H1 (cell line): ENCODE measurements around the gene FCRLB. TPM values are rescaled to one million over a fixed set of nuclear protein-coding genes. Genes with fewer than 3 reads are reported as not detected.

Experiments used
- CTCF ChIA-PET: fragments of 300-600 bp; sonication (Branson Sonifier 250); formaldehyde crosslinking; loops from one replicate; lab custom pipeline; 2021; ENCODE audit not compliant: partially characterized antibody; lab: Charles Lee
- POLR2A ChIA-PET: fragments of 300-600 bp; sonication (Branson Sonifier 250); formaldehyde crosslinking; loops from one replicate; lab custom pipeline; 2021; ENCODE audit warnings: inconsistent platforms; ENCODE audit not compliant: partially characterized antibody; lab: Charles Lee
- DNase-seq, 2 experiments: peaks; one replicate each; pipeline versions ENCODE4 v3.0.0 to v3.0.0-alpha.2; 2010 to 2022; ENCODE audit warnings: low spot score in 2 of 2, low read depth in 1 of 2, mixed read lengths in 1 of 2
- FAIRE-seq: peaks from 2 replicates; lab custom pipeline; 2011; peaks lifted over from hg19 to GRCh38; lab: Jason Lieb, UNC
- H2AFZ ChIP-seq: 2 replicates; pipeline ENCODE4 v1.8.1; 2012; ENCODE audit warnings: low read length, inconsistent platforms
- H2AK5ac ChIP-seq: 2 replicates; pipeline ENCODE4 v1.6.1; 2013; ENCODE audit warnings: low read depth, low read length
- H2BK120ac ChIP-seq: replicated peaks from 2 replicates; pipeline ENCODE3; 2013; ENCODE audit warnings: low read depth, low read length, inconsistent platforms
- H2BK12ac ChIP-seq: 2 replicates; pipeline ENCODE4 v1.6.1; 2013; ENCODE audit warnings: low read depth, low read length
- H2BK15ac ChIP-seq: 2 replicates; pipeline ENCODE4 v1.6.1; 2013; ENCODE audit warnings: low read length
- H2BK20ac ChIP-seq: 2 replicates; pipeline ENCODE4 v1.6.1; 2013; ENCODE audit warnings: low read length
- H2BK5ac ChIP-seq: 2 replicates; pipeline ENCODE4 v1.6.1; 2013; ENCODE audit warnings: low read depth, low read length
- H3K14ac ChIP-seq: 2 replicates; pipeline ENCODE4 v1.6.1; 2013; ENCODE audit warnings: inconsistent platforms; ENCODE audit not compliant: insufficient read length
- H3K18ac ChIP-seq: 2 replicates; pipeline ENCODE4 v1.6.1; 2013; ENCODE audit warnings: low read length; ENCODE audit errors: extremely low read depth
- H3K23ac ChIP-seq: 2 replicates; pipeline ENCODE4 v1.6.1; 2013; ENCODE audit warnings: inconsistent platforms; ENCODE audit not compliant: insufficient read length
- H3K23me2 ChIP-seq: 2 replicates; pipeline ENCODE4 v1.6.1; 2013; ENCODE audit warnings: low read depth, low read length
- H3K27ac ChIP-seq: 2 replicates; pipeline ENCODE4 v1.6.1; 2011; ENCODE audit warnings: low read depth, low read length, inconsistent platforms
- H3K27me3 ChIP-seq, 4 experiments: replicated peaks in 1 of 4; 1 replicate in 1 of 4; 2 replicates in 3 of 4; pipeline versions ENCODE4 v1.6.1 to v1.8.1; 2011 to 2013; ENCODE audit warnings: low read length in 3 of 4, mild to moderate bottlenecking in 3 of 4, inconsistent platforms in 2 of 4, mixed read lengths in 2 of 4, moderate library complexity in 1 of 4; ENCODE audit not compliant: control insufficient read depth in 3 of 4, insufficient read depth in 3 of 4; ENCODE audit errors: extremely low read depth in 1 of 4
- H3K36me3 ChIP-seq, 4 experiments: 2 replicates each; pipeline versions ENCODE4 v1.6.1 to v1.8.1; 2011 to 2013; ENCODE audit warnings: mild to moderate bottlenecking in 4 of 4, low read length in 3 of 4, moderate library complexity in 2 of 4, control low read depth in 1 of 4, inconsistent platforms in 1 of 4; ENCODE audit not compliant: insufficient read depth in 4 of 4, control insufficient read depth in 2 of 4
- H3K4ac ChIP-seq: replicated peaks from 2 replicates; pipeline ENCODE3; 2013; ENCODE audit warnings: low read length, low read depth, mixed read lengths, inconsistent platforms; ENCODE audit not compliant: insufficient read length
- H3K4me1 ChIP-seq, 4 experiments: replicated peaks in 1 of 4; 1 replicate in 1 of 4; 2 replicates in 3 of 4; pipeline versions ENCODE4 v1.6.1 to v1.8.1; 2011 to 2013; ENCODE audit warnings: low read length in 3 of 4, inconsistent platforms in 2 of 4, mixed read lengths in 1 of 4; ENCODE audit not compliant: insufficient read depth in 4 of 4, control insufficient read depth in 3 of 4
- H3K4me2 ChIP-seq, 2 experiments: 2 replicates each; pipeline versions ENCODE4 v1.6.1 to v1.8.1; 2011 to 2013; ENCODE audit warnings: low read depth in 2 of 2, low read length in 2 of 2, control low read depth in 1 of 2, inconsistent platforms in 1 of 2, mild to moderate bottlenecking in 1 of 2; ENCODE audit not compliant: insufficient read depth in 1 of 2
- H3K4me3 ChIP-seq, 4 experiments: fragments of 200-600, 300-600 bp in 1 of 4; sonication (generic), shearing (Covaris generic), sonication (Bioruptor Twin) in 1 of 4; 2 replicates each; pipeline versions ENCODE4 v1.5.1 to v1.8.1; 2011 to 2016; ENCODE audit warnings: low read length in 4 of 4, low read depth in 3 of 4, control low read depth in 2 of 4, inconsistent platforms in 2 of 4, mild to moderate bottlenecking in 2 of 4, mixed read lengths in 1 of 4, moderate library complexity in 1 of 4; ENCODE audit not compliant: insufficient read depth in 2 of 4; ENCODE audit errors: extremely low read depth in 1 of 4
- H3K56ac ChIP-seq: replicated peaks from 2 replicates; pipeline ENCODE3; 2013; ENCODE audit warnings: low read depth, mild to moderate bottlenecking, mixed read lengths, low read length, inconsistent platforms; ENCODE audit not compliant: insufficient read length
- H3K79me1 ChIP-seq: 2 replicates; pipeline ENCODE4 v1.6.1; 2013; ENCODE audit warnings: low read depth, low read length, control low read depth
- H3K79me2 ChIP-seq, 2 experiments: 2 replicates each; pipeline versions ENCODE4 v1.6.1 to v1.8.1; 2012 to 2013; ENCODE audit warnings: low read length in 2 of 2, mild to moderate bottlenecking in 2 of 2, inconsistent platforms in 1 of 2; ENCODE audit not compliant: insufficient read depth in 2 of 2, control insufficient read depth in 1 of 2
- H3K9ac ChIP-seq, 4 experiments: replicated peaks in 1 of 4; 1 replicate in 1 of 4; 2 replicates in 3 of 4; pipeline versions ENCODE4 v1.6.1 to v1.8.1; 2011 to 2013; ENCODE audit warnings: low read depth in 3 of 4, low read length in 3 of 4, control low read depth in 2 of 4, mild to moderate bottlenecking in 2 of 4, moderate library complexity in 2 of 4, inconsistent platforms in 1 of 4; ENCODE audit errors: extremely low read depth in 1 of 4
- H3K9me3 ChIP-seq, 2 experiments: 2 replicates each; pipeline versions ENCODE4 v1.6.1 to v1.8.1; 2012 to 2013; ENCODE audit warnings: mild to moderate bottlenecking in 2 of 2, moderate library complexity in 2 of 2, control low read depth in 1 of 2, inconsistent platforms in 1 of 2, low read depth in 1 of 2, low read length in 1 of 2, mixed read lengths in 1 of 2; ENCODE audit not compliant: insufficient read depth in 2 of 2
- H4K20me1 ChIP-seq, 2 experiments: replicated peaks in 1 of 2; 2 replicates each; pipeline versions ENCODE3 to v1.8.1; 2011 to 2013; ENCODE audit warnings: inconsistent platforms in 2 of 2, low read length in 2 of 2, mild to moderate bottlenecking in 1 of 2; ENCODE audit not compliant: insufficient read depth in 2 of 2, control insufficient read depth in 1 of 2
- H4K5ac ChIP-seq: 2 replicates; pipeline ENCODE4 v1.6.1; 2013; ENCODE audit warnings: low read length, low read depth, mixed read lengths, inconsistent platforms; ENCODE audit not compliant: insufficient read length
- H4K8ac ChIP-seq: 2 replicates; pipeline ENCODE4 v1.8.0; 2013; ENCODE audit warnings: mild to moderate bottlenecking, moderate library complexity, low read length, inconsistent platforms; ENCODE audit not compliant: insufficient read depth; ENCODE audit errors: extremely low read depth
- H4K91ac ChIP-seq: replicated peaks from 2 replicates; pipeline ENCODE3; 2013; ENCODE audit warnings: low read length, mixed read lengths, inconsistent platforms; ENCODE audit not compliant: insufficient read length
- CBX8 ChIP-seq: fragments of 300-800, 300-1000 bp; sonication (generic); IDR thresholded peaks from 2 replicates; pipeline ENCODE4 v1.7.1; 2016; ENCODE audit warnings: low read depth, low read length, borderline replicate concordance
- CHD1 ChIP-seq: IDR thresholded peaks from 2 replicates; pipeline ENCODE4 v1.6.1; 2012; ENCODE audit warnings: low read depth, low read length, improper control_type of control experiment
- CREB1 ChIP-seq: IDR thresholded peaks from 2 replicates; pipeline ENCODE4 v1.6.1; 2012; ENCODE audit warnings: inconsistent platforms
- EGR1 ChIP-seq: IDR thresholded peaks from 2 replicates; pipeline ENCODE4 v1.6.1; 2011; ENCODE audit warnings: low read depth, low read length, borderline replicate concordance
- KDM5A ChIP-seq: fragments of 200-600 bp; IDR thresholded peaks from 2 replicates; pipeline ENCODE4 v1.7.1; 2012; ENCODE audit warnings: mild to moderate bottlenecking, low read length, inconsistent platforms, mixed read lengths
- MAFK ChIP-seq: IDR thresholded peaks from 2 replicates; pipeline ENCODE4 v1.6.1; 2012; ENCODE audit warnings: low read depth, mild to moderate bottlenecking, improper control_type of control experiment, low read length
- NRF1 ChIP-seq: IDR thresholded peaks from 2 replicates; pipeline ENCODE4 v1.6.1; 2011; ENCODE audit warnings: mild to moderate bottlenecking, low read depth, low read length, improper control_type of control experiment
- WGBS, 2 experiments: shearing (Covaris generic) in 1 of 2; methylation state at CpG; one replicate each; pipeline versions ENCODE4 v1.1.6 to v1.1.7; 2013 to 2015; ENCODE audit warnings: low lambda C conversion rate in 2 of 2, mixed read lengths in 2 of 2, inconsistent platforms in 1 of 2, low coverage in 1 of 2, missing lambda C conversion rate in 1 of 2; ENCODE audit not compliant: insufficient replicate concordance in 2 of 2, insufficient coverage in 1 of 2, insufficient read length in 1 of 2; ENCODE audit errors: extremely low coverage in 1 of 2, missing lambda C conversion rate in 1 of 2; 5-methylcytosine and 5-hydroxymethylcytosine counted together
- long read RNA-seq, 2 experiments: library from RNA in 1 of 2; library from capped mRNA in 1 of 2; stranded (forward); transcript quantifications; one replicate each; pipeline ENCODE4 v2.0.0, GENCODE V29; 2021; ENCODE audit warnings: inconsistent platforms in 1 of 2
- polyA minus RNA-seq, 3 experiments: library from RNA; depleted of rRNA, polyadenylated mRNA; stranded (reverse); fragments of >200 nt; gene quantifications; 1 replicate in 2 of 3; 2 replicates in 1 of 3; pipeline ENCODE4 v1.2.3, GENCODE V29; 2011
- polyA plus RNA-seq, 7 experiments: library from polyadenylated mRNA; depleted of rRNA in 3 of 7; stranded (reverse) in 5 of 7; unstranded in 2 of 7; fragments of >200 nt in 5 of 7; fragments of 200-250 nt in 2 of 7; gene quantifications; 1 replicate in 5 of 7; 2 replicates in 1 of 7; 4 replicates in 1 of 7; pipeline versions ENCODE4 v1.2.1 to v1.2.3, GENCODE V29; 2011 to 2013; ENCODE audit warnings: missing spikeins in 2 of 7, mixed read lengths in 2 of 7
- total RNA-seq: library from RNA; stranded (reverse); fragmentation: NEBNext Ultra II Directional; extraction: Animal tissue kit (Norgen Biotek cat#: 25700); gene quantifications from 2 replicates; pipeline ENCODE4 v1.2.1, GENCODE V29; 2021
- TF ChIP-seq, protein P1 (sequence below): IDR thresholded peaks from 2 replicates; pipeline ENCODE4 v1.6.1; 2012; ENCODE audit warnings: low read length, inconsistent platforms

Gene FCRLB, protein sequence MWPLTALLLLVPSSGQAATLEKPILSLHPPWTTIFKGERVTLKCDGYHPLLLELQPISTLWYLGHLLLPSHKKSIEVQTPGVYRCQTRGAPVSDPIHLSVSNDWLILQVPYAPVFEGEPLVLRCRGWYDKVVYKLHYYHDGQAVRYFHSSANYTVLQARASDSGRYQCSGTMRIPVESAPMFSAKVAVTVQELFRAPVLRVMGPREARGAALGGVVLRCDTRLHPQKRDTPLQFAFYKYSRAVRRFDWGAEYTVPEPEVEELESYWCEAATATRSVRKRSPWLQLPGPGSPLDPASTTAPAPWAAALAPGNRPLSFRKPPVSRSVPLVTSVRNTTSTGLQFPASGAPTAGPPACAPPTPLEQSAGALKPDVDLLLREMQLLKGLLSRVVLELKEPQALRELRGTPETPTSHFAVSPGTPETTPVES
- total RNA-seq (0.15 and 0.24 TPM in 2 replicates), polyA plus RNA-seq (2011; rRNA removed) (0.13 and 0.14 TPM in 2 replicates), polyA minus RNA-seq (2011; rRNA and poly(A)+ RNA removed) (0.07 TPM in 1 of 2 replicates, not detected in the other)
- polyA plus RNA-seq (2011; cell fraction: cytosol; rRNA removed), result 0.27 TPM
- polyA plus RNA-seq (2011; cell fraction: nucleus; rRNA removed), result 0.30 TPM
- polyA plus RNA-seq (2012, experiment 1 of 2), result 0.11 to 0.23 TPM (median 0.16 TPM) in 4 replicates
- 0.10 TPM for polyA plus RNA-seq (2012, experiment 2 of 2)
- 0.20 TPM for polyA plus RNA-seq (2013, experiment 1 of 2)
- 0.13 TPM for polyA plus RNA-seq (2013, experiment 2 of 2)
- polyA minus RNA-seq (2011; cell fraction: cytosol; rRNA and poly(A)+ RNA removed), result 0.73 TPM
- polyA minus RNA-seq (2011; cell fraction: nucleus; rRNA and poly(A)+ RNA removed), result 0.80 TPM
- long read RNA-seq, experiment 1, result 0 reads
- long read RNA-seq, experiment 2, result 0 reads

DNA sequence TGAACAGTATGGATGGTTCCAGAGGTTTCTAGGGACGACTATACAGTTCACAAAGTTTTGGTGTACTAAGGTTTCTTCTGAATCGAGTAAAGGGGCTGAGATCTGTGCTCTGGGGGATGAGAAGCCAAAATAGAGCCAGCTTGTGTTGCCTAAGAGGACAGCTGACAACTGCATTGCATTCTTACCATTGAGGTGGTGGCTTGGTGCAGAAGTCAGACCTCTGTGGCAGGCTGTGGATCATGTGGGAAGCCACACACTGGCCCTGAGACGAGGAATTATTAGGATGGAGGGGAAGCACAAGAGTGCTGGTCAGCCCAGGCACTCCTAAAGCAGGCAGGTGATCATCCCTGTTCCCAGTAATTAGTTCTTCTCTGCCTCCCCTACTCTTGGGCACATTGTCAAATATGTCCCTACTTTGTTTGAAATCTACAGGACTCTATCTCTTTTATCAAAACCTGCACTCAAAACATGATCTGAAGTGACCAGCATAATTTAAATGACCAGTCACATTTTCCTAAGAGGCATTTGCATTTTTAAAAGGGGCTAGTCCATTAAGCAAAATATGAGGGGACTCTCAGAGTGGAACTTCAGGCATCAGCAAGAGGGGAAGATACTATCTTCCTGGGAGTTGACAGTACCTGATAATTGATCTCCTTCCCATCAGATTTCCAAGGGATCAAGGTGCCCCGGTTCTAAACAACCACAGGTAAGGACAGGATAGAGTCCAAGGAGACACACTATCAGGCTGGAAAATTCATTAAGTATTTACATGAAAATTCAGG, at the start of gene FCRLB:
TSS of gene FCRLB (plus strand) at position 589 of the 782 bp plus-strand sequence. CDS start 1,129 bp downstream, outside the sequence.
- H3K4ac ChIP-seq, result no peak within 1 kb of the TSS
- no peak within 1 kb of the TSS for H3K56ac ChIP-seq
- H4K91ac ChIP-seq, result no peak within 1 kb of the TSS
- no peak within 1 kb of the TSS for H4K5ac ChIP-seq
- no peak within 1 kb of the TSS for H3K18ac ChIP-seq
- no peak within 1 kb of the TSS for H2BK5ac ChIP-seq
- FAIRE-seq, result no peak
- WGBS, 2 experiments, result 60% methylated on average over 3 of the region's 4 CpGs; no CpG with 5 or more reads in 1 of the 2 experiments
- no peaks in the 10 kb centered on the region for H3K36me3 ChIP-seq
- no peaks in the 10 kb centered on the region for H3K79me2 ChIP-seq
- H3K79me1 ChIP-seq, result no peaks in the 10 kb centered on the region
- no peak within 1 kb of the TSS for H3K4me3 ChIP-seq
- H2BK20ac ChIP-seq, result no peak within 1 kb of the TSS
- no peak within 1 kb of the TSS; the same call in 1 of the 2 replicates for H2BK12ac ChIP-seq
- no peak within 1 kb of the TSS for H3K4me2 ChIP-seq
- H3K9me3 ChIP-seq, result no peaks in the 10 kb centered on the region
- no peak within 1 kb of the TSS for H3K23ac ChIP-seq
- H2BK120ac ChIP-seq, result no peak within 1 kb of the TSS
- H4K8ac ChIP-seq, result no peak within 1 kb of the TSS
- H3K4me1 ChIP-seq, result peaks cover 0 to 3% (median 3%) of the 10 kb centered on the region in 4 experiments; a peak in 5 of 7 replicates
- no peak within 1 kb of the TSS for H2BK15ac ChIP-seq
- H3K14ac ChIP-seq, result no peak within 1 kb of the TSS
- H4K20me1 ChIP-seq, result no peaks in the 10 kb centered on the region
- DNase-seq, result no peak
- H3K23me2 ChIP-seq, result peaks cover 6% of the 10 kb centered on the region
- CTCF ChIA-PET, result no interaction called here
- H2AK5ac ChIP-seq, result no peak within 1 kb of the TSS
- no peak within 1 kb of the TSS for H2AFZ ChIP-seq
- POLR2A ChIA-PET, result no interaction called here
- H3K27me3 ChIP-seq, result peaks cover 12 to 18% (median 16%) of the 10 kb centered on the region in 4 experiments
- no peak within 1 kb of the TSS for H3K27ac ChIP-seq
- no peak within 1 kb of the TSS for H3K9ac ChIP-seq
- TF ChIP-seq CBX8 (no peak), CREB1 (no peak), CHD1 (no peak), MAFK (no peak), NRF1 (no peak), KDM5A (no peak), EGR1 (no peak)
- TF ChIP-seq, protein P1, sequence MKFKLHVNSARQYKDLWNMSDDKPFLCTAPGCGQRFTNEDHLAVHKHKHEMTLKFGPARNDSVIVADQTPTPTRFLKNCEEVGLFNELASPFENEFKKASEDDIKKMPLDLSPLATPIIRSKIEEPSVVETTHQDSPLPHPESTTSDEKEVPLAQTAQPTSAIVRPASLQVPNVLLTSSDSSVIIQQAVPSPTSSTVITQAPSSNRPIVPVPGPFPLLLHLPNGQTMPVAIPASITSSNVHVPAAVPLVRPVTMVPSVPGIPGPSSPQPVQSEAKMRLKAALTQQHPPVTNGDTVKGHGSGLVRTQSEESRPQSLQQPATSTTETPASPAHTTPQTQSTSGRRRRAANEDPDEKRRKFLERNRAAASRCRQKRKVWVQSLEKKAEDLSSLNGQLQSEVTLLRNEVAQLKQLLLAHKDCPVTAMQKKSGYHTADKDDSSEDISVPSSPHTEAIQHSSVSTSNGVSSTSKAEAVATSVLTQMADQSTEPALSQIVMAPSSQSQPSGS, result no peak
